Breast epithelium (tissue), 3 donors: Measurements from ENCODE around the gene INSIG2.

Experiments
- CTCF ChIP-seq, 3 donors: fragments of 450-650 bp; IDR thresholded peaks; one replicate each; pipeline ENCODE4 v1.5.1; 2016 to 2017; ENCODE audit warnings: antibody characterized with exemption in 3 of 3, mild to moderate bottlenecking in 3 of 3, moderate library complexity in 3 of 3
- POLR2A ChIP-seq: fragments of 450-650 bp; IDR thresholded peaks from one replicate; pipeline ENCODE4 v1.6.1; 2016; ENCODE audit warnings: antibody characterized with exemption, mild to moderate bottlenecking, moderate library complexity
- POLR2AphosphoS5 ChIP-seq, 3 donors: sonication (generic); formaldehyde crosslinking; IDR thresholded peaks; one replicate each; pipeline ENCODE4 v1.6.1; 2017; ENCODE audit warnings: antibody characterized with exemption in 3 of 3

GRCh38 chr2:118054213-118055008, 33.9 kb upstream of the INSIG2 start:
- TF ChIP-seq CTCF (IDR thresholded peaks at IDR 0.05) (no peak), POLR2AphosphoS5 (IDR thresholded peaks at IDR 0.05) (no peak), POLR2A (no peak)
